PC-9 (cell line): Measurements from ENCODE around the gene FGD6.

ENCODE experiments used
- CTCF ChIP-seq: fragments of 200-600 bp; sonication (generic); conservative IDR thresholded peaks from 2 replicates; pipeline ENCODE4 v1.6.1; 2017; ENCODE audit warnings: mixed run types, antibody characterized with exemption, mild to moderate bottlenecking, moderate library complexity
- EZH2 ChIP-seq: fragments of 200-600 bp; sonication (generic); IDR thresholded peaks from 2 replicates; pipeline ENCODE4 v1.8.0; 2017; ENCODE audit warnings: antibody characterized with exemption, low read depth

GRCh38 chr12:95202691-95203486 is 14.4 kb downstream of the FGD6 start:
- TF ChIP-seq CTCF (no peak), EZH2 (no peak)
